COLO668 (cell line): Measurements from ENCODE around the gene SLC45A3.
"Not testable (repeated sequence)": the region's sequence is repeated elsewhere in the genome, so short reads cannot be mapped to it uniquely, and the experiment has no call there.

ENCODE experiments used
- DNase-seq: peaks from one replicate; lab custom pipeline; 2025; ENCODE audit not compliant: unreplicated experiment; lab: John Stamatoyannopoulos, UW

Gene SLC45A3

GRCh38 chr1:205680073-205680851 is at the start of gene SLC45A3:
Gene SLC45A3, minus strand, starts transcription at chr1:205680509. Its CDS starts 15,853 bp downstream, at chr1:205664656.
- peak; percentile 45 for DNase-seq

DNA sequence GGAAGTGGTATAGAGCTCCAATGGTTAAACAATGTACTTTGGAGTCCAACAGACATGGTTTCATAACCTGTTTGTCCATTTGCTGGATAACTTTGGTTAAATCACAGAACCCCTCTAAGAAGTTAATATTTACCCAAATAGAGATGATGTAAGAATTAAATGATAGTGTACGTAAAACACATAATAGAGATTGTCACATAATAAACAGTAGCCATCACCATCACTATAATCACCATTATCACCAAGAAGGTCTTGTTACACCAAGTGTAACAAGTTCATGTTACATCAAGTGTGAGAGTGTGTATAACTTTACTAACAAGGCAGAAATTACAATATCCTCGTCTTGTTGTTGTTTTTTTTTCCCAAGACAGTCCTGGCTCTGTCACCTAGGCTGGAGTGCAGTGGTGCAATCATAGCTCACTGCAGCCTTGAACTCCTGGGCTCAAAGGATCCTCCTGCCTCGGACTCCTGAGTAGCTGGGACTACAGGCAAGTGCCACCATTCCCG is 46.4 kb upstream of the SLC45A3 start:
- DNase-seq: no peak

GRCh38 chr1:205725514-205725913 is 45.2 kb upstream of the SLC45A3 start:
- no peak for DNase-seq

DNA sequence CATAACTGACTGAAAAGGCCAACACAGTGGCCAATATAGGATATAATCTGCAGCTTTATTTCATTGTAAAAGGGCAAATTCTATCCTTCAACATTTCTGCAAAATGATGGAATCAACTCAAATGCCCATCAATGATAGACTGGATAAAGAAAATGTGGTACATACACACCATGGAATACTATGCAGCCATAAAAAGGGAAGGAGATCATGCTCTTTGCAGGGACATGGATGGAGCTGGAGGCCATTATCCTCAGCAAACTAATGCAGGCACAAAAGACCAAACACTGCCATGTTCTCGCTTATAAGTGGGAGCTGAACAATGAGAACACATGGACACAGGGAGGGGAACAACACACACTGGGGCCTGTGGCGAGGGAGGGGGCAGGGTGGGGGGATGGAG is 40.4 kb upstream of the SLC45A3 start:
- not testable (repeated sequence) for DNase-seq

DNA sequence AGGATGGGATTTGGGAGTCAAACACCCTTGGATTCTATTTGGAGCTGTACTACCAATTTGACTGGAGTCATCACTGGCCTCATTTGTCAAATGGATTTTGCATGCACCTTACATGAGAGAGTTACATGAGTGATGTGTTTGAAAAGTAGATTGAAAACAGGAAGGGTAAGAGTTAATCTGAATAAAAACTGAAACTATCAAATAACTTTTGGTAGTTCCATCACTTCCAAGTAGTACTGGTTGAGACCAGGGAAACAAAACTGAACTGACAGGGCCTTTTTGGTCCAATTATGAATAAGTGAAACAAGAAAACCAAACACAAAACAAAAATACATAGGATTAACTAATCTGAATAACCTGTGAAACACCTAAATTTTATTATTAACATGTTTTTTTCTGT is 39.5 kb upstream of the SLC45A3 start:
- no peak for DNase-seq

GRCh38 chr1:205719015-205719414 is 38.7 kb upstream of the SLC45A3 start:
- DNase-seq: no peak

- DNase-seq: no peak
Observed at GRCh38 chr1:205716371-205717132, 36.2 kb upstream of the SLC45A3 start.

DNA sequence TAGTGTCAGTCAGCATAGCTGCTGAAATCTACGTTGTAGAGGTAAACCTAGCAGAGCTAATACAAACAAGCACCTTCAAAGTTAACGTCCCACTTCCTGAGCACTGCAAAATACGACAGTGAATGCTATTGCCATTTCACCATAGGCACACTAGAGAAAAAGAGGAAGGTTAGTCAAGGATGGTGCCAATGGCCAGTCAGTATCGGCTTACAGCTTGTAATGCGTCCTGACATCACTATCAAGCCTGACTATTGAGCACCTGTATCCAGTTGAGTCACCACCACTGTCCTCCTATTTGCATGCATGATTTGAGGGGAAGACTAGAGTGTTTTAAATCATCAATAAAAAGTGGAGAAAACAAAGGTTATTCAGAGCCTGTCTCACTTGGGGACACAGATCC is 35.3 kb upstream of the SLC45A3 start:
- DNase-seq: no peak

DNA sequence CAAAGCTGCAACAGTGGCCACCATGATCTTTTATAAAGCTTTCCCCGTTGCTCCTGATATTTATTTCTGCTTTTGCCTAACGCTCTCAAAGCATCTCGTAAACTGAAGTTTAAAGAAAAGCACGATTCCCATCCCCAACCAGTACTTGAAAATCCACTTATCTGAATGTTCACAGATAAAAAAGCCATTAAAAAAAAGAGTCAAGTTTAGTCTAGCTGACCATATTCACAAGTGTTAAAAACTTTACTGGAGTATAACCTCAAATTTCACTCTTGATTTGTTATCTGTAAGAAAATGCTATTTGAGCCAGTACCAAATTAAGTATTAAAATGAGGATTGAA is 34.6 kb upstream of the SLC45A3 start:
- no peak for DNase-seq

DNA sequence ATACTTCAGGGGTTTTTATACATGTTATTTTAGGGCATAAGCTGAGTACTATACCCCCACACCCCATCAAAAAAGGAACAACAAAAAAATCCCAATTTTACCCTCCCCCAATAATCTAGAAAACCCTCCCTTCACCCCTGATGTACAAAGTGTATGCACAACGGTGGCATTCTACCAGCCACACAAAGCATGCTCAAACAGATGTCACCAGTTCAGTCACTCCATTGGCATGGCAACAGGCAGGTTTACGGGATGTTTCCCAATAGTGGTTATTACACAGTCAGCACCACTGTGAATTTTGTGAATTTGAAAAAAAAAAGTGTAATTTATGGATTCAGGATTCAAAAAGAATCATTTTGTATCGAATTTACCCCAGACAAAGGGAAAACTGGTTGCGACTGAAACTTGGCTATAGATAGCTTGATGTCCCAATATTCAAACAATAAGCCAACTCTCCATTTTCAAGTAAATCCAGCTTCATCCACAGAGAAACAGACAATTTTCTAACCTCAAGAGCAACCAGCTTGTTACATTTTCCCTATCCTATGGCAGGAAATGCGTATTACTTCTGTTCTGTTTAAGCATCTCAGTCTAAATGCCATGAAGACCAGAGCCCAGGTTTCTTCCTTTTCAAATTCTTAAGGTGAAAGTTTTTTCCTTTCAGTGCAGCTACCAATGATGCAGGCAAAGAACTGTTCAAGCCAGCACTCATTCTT is 34.0 kb upstream of the SLC45A3 start:
- DNase-seq: no peak

DNA sequence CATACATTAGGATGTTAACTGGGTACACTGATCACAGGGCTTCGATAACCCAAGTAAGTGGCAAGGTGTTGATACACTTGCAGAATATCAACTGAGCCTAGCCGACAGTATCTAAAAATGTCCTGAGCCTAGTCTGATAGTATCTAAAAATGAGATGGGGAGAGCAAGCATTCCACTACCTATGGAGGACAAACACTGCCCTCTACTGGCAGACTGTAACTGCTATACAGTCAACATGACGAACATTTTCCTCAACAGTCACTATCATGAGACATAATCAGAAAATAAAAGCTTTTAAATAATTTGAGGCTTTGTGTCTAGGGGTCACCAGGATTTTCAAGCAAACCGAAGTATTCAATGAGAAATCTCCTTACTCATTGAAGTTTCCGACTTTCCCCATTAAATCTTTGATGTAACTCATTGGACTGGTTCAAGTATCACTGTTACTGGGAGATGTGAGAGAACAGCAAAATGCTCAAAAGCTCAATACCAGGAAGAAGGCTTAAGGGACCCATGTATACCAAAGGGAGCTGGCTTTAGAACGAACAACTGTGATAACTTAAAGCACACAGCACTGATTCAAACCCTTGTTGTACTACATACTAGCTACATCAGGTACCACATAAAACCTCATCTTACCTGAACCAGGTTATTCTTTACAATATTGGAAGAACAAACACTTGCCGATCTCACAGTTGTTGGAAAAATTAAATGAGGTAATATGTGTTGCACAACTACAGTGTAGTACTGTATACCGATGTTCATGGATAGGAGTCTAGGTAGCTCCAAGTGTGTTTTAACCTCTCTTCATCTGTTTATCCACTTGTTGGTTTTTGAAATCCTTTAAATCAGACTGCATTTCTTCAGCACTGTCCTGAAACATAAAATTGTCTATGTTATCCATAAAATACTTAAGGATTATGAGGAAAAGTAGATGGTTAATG is 31.1 kb upstream of the SLC45A3 start:
- DNase-seq: peak; percentile 70

DNA sequence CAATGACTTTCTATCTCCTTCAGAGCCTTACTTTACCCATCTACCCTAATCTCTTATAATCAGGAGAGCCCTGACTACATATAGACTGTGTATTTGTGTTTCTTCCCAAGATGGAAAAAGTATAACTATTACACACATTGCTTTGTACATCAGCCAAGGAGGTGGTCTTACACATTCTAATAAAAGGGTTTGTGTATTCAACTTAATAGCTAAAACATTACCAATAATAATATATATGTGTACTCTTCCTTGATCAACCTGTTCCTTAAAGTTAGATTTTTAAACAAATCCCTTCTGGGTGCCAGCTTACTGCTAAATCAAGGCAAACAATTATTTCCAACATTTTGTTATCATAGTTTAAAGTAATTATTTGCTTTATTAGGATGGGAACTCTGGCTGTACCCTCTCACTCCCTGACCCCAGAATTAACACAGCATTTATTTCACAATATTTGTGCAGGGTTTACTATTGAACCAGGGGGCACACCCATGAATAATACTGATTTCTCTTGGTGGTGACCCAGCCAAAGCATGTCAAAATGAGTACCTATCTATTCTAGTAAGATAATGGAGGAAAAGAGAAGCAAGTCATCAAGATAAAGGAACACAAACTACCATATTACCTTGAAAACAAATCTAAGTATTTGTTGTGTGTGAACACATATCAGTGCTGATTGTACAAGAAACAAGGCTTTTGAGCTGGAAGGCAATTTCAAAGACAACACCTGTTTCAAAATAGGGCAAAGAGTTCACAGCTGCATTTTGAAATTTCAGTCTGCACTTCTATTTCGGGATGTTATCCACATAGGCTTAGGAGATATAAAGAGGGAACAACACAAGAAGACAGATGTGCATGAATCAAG is 30.1 kb upstream of the SLC45A3 start:
- DNase-seq: no peak

GRCh38 chr1:205709640-205710039 is 29.3 kb upstream of the SLC45A3 start:
- DNase-seq: no peak

GRCh38 chr1:205709059-205709398 is 28.7 kb upstream of the SLC45A3 start:
- DNase-seq: no peak

GRCh38 chr1:205706601-205707502 is 26.5 kb upstream of the SLC45A3 start:
- no peak for DNase-seq

GRCh38 chr1:205704903-205705302 is 24.6 kb upstream of the SLC45A3 start:
- DNase-seq: no peak

- peak; percentile 45 for DNase-seq
Observed at GRCh38 chr1:205703072-205703471, 22.8 kb upstream of the SLC45A3 start.

GRCh38 chr1:205701891-205702290 is 21.6 kb upstream of the SLC45A3 start:
- no peak for DNase-seq

- DNase-seq: no peak
Observed at GRCh38 chr1:205701420-205701819, 21.1 kb upstream of the SLC45A3 start.
